HG03575 (cell line): ENCODE results near the gene TBC1D8B.
"Not testable (repeated sequence)": the region's sequence is repeated elsewhere in the genome, so short reads cannot be mapped to it uniquely, and the experiment has no call there.

Experiments
- ATAC-seq: cut with Tn5 transposase; IDR thresholded peaks from one replicate; pipeline ENCODE4 v1.9.1; 2021; ENCODE audit not compliant: unreplicated experiment, insufficient number of reproducible peaks, low FRiP score; ENCODE audit errors: extremely low read depth

Gene TBC1D8B

GRCh38 chrX:106802388-106803275, at the start of gene TBC1D8B:
Gene TBC1D8B, plus strand, starts transcription at chrX:106802673. Its CDS starts 181 bp downstream, at chrX:106802854.
- ATAC-seq = peak; percentile 87

GRCh38 chrX:106769288-106769687, 33.2 kb upstream of the TBC1D8B start:
- ATAC-seq = not testable (repeated sequence)

- ATAC-seq = no peak
These were observed 27.5 kb upstream of the TBC1D8B start for GRCh38 chrX:106774981-106775380.

GRCh38 chrX:106780264-106780663, 22.2 kb upstream of the TBC1D8B start:
- no peak for ATAC-seq

- no peak for ATAC-seq
These were observed 21.7 kb upstream of the TBC1D8B start for GRCh38 chrX:106780664-106781377.

- no peak for ATAC-seq
These were observed 18.8 kb upstream of the TBC1D8B start for GRCh38 chrX:106783716-106784115.

GRCh38 chrX:106791495-106791894, 11.0 kb upstream of the TBC1D8B start:
- ATAC-seq = no peak

- ATAC-seq = peak; percentile 13
These were observed 448 bp upstream of the TBC1D8B start for GRCh38 chrX:106802063-106802387.

- no peak for ATAC-seq
These were observed 8.8 kb downstream of the TBC1D8B start for GRCh38 chrX:106811131-106811910.

GRCh38 chrX:106812930-106813329, 10.5 kb downstream of the TBC1D8B start:
- not testable (repeated sequence) for ATAC-seq

GRCh38 chrX:106814093-106814492, 11.6 kb downstream of the TBC1D8B start:
- ATAC-seq = not testable (repeated sequence)

- no peak for ATAC-seq
These were observed 60.7 kb downstream of the TBC1D8B start for GRCh38 chrX:106862972-106863688.

GRCh38 chrX:106863697-106864096, 61.2 kb downstream of the TBC1D8B start:
- no peak for ATAC-seq

- not testable (repeated sequence) for ATAC-seq
These were observed 70.3 kb downstream of the TBC1D8B start for GRCh38 chrX:106872796-106873195.

- no peak for ATAC-seq
These were observed 71.6 kb downstream of the TBC1D8B start for GRCh38 chrX:106874075-106874474.

GRCh38 chrX:106875151-106875550, 72.7 kb downstream of the TBC1D8B start:
- ATAC-seq = no peak

GRCh38 chrX:106889468-106889867, 87.0 kb downstream of the TBC1D8B start:
- no peak for ATAC-seq

GRCh38 chrX:106891762-106892460, 89.4 kb downstream of the TBC1D8B start:
- no peak for ATAC-seq
